ENCODE data around the gene UGT1A6. TPM values are rescaled to one million over a fixed set of nuclear protein-coding genes. Genes with fewer than 3 reads are reported as not detected.

The UGT1A6 gene
- total RNA-seq, 1 donor from 2014 or later, result 0.17 TPM

GRCh38 chr2:233711312-233712008 is 18.8 kb downstream of the UGT1A6 start:
- peak; percentile 93 for TF ChIP-seq CTCF (IDR thresholded peaks at IDR 0.05)
- Mint-ChIP-seq H3K4me3 (ENCODE audit: unreplicated experiment) (no peak overlapping the region), H3K27me3 (ENCODE audit: low read depth) (no peaks in the 10 kb centered on the region), H3K27ac (ENCODE audit: unreplicated experiment) (no peak overlapping the region), H3K36me3 (ENCODE audit: low read depth) (no peaks in the 10 kb centered on the region), H3K4me1 (ENCODE audit: low read depth) (peaks cover 43% of the 10 kb centered on the region), H3K9me3 (ENCODE audit: low read depth) (no peaks in the 10 kb centered on the region)
- no peak for DNase-seq (ENCODE audit: low spot score)

DNA sequence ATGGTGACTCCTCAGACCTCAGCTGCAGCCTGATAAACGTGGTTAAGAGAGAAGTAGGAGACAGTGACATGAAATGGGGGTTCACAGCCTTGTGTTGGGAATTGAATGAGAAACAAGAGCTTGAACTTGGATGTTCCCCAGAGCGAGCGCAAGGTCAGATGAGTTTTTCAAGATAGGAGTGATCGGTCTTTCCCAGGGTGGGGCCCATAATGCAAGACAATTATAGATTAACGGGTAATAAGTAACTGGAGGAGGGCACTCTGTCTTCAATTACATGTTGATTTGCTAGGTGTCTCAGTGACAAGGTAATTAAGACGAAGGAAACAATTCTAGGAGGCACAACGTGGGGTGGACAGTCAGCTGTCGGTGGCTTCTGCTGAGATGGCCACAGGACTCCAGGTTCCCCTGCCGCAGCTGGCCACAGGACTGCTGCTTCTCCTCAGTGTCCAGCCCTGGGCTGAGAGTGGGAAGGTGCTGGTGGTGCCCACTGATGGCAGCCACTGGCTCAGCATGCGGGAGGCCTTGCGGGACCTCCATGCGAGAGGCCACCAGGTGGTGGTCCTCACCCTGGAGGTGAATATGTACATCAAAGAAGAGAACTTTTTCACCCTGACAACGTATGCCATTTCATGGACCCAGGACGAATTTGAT is 20.0 kb downstream of the UGT1A6 start, which contains the start of gene UGT1A5:
UGT1A5 (plus strand) TSS at position 297 of the 651 bp plus-strand sequence; CDS start at position 382, 85 bp downstream.
- H3K27me3 Mint-ChIP-seq (ENCODE audit: low read depth), result no peaks in the 10 kb centered on the region
- H3K4me3 Mint-ChIP-seq (ENCODE audit: unreplicated experiment), result no peak within 1 kb of the TSS
- no peak for TF ChIP-seq CTCF (IDR thresholded peaks at IDR 0.05)
- no peaks in the 10 kb centered on the region for H3K36me3 Mint-ChIP-seq (ENCODE audit: low read depth)
- H3K27ac Mint-ChIP-seq (ENCODE audit: unreplicated experiment), result no peak within 1 kb of the TSS
- H3K9me3 Mint-ChIP-seq (ENCODE audit: low read depth), result no peaks in the 10 kb centered on the region
- peaks cover 31% of the 10 kb centered on the region for H3K4me1 Mint-ChIP-seq (ENCODE audit: low read depth)
- DNase-seq (ENCODE audit: low spot score), result no peak

GRCh38 chr2:233713262-233713615 is 20.5 kb downstream of the UGT1A6 start:
- H3K36me3 Mint-ChIP-seq (ENCODE audit: low read depth), result peaks cover under 1% of the 10 kb centered on the region
- no peak for DNase-seq (ENCODE audit: low spot score)
- no peak overlapping the region for H3K27ac Mint-ChIP-seq (ENCODE audit: unreplicated experiment)
- no peaks in the 10 kb centered on the region for H3K9me3 Mint-ChIP-seq (ENCODE audit: low read depth)
- H3K4me3 Mint-ChIP-seq (ENCODE audit: unreplicated experiment), result no peak overlapping the region
- peaks cover 2% of the 10 kb centered on the region for H3K27me3 Mint-ChIP-seq (ENCODE audit: low read depth)
- no peak for TF ChIP-seq CTCF (IDR thresholded peaks at IDR 0.05)
- peaks cover 26% of the 10 kb centered on the region for H3K4me1 Mint-ChIP-seq (ENCODE audit: low read depth)

- Mint-ChIP-seq H3K36me3 (ENCODE audit: low read depth) (peaks cover 3% of the 10 kb centered on the region), H3K4me1 (ENCODE audit: low read depth) (peaks cover 19% of the 10 kb centered on the region), H3K9me3 (ENCODE audit: low read depth) (no peaks in the 10 kb centered on the region), H3K27me3 (ENCODE audit: low read depth) (peaks cover 6% of the 10 kb centered on the region), H3K27ac (ENCODE audit: unreplicated experiment) (no peak overlapping the region), H3K4me3 (ENCODE audit: unreplicated experiment) (no peak overlapping the region)
- no peak for DNase-seq (ENCODE audit: low spot score)
- TF ChIP-seq CTCF (IDR thresholded peaks at IDR 0.05), result no peak
Observed at GRCh38 chr2:233714121-233714520, 21.4 kb downstream of the UGT1A6 start.

- no peaks in the 10 kb centered on the region for H3K4me1 Mint-ChIP-seq (ENCODE audit: low read depth)
- TF ChIP-seq CTCF (IDR thresholded peaks at IDR 0.05), result no peak
- H3K36me3 Mint-ChIP-seq (ENCODE audit: low read depth), result peaks cover 5% of the 10 kb centered on the region
- no peak within 1 kb of the TSS for H3K4me3 Mint-ChIP-seq (ENCODE audit: unreplicated experiment)
- peaks cover 3% of the 10 kb centered on the region for H3K9me3 Mint-ChIP-seq (ENCODE audit: low read depth)
- no peak within 1 kb of the TSS for H3K27ac Mint-ChIP-seq (ENCODE audit: unreplicated experiment)
- no peak for DNase-seq (ENCODE audit: low spot score)
- peaks cover 9% of the 10 kb centered on the region for H3K27me3 Mint-ChIP-seq (ENCODE audit: low read depth)
Observed at GRCh38 chr2:233718552-233718951, 25.9 kb downstream of the UGT1A6 start, which contains the start of gene UGT1A4. TSS of gene UGT1A4 (plus strand) at chr2:233718736. CDS start at chr2:233718821, 85 bp downstream.
